AG09309 (cell line): Measurements from ENCODE around the gene PAM.

ENCODE experiments used
- DNase-seq: peaks from one replicate; pipeline ENCODE4 v3.0.0-alpha.2; 2010; ENCODE audit warnings: low read depth
- H3K4me3 ChIP-seq: 2 replicates; pipeline ENCODE4 v1.5.1; 2011; ENCODE audit warnings: mild to moderate bottlenecking, low read depth, low read length, moderate library complexity; ENCODE audit not compliant: control insufficient read depth
- CTCF ChIP-seq: IDR thresholded peaks from 2 replicates; pipeline ENCODE4 v1.5.1; 2011; ENCODE audit warnings: mild to moderate bottlenecking, low read depth, low read length, inconsistent platforms; ENCODE audit not compliant: insufficient read depth, control insufficient read depth; ENCODE audit errors: missing control alignments

The PAM gene

GRCh38 chr5:102891175-102891574, 136.1 kb downstream of the PAM start:
- TF ChIP-seq CTCF: no peak
- no peak overlapping the region for H3K4me3 ChIP-seq
- peak; percentile 28 for DNase-seq

DNA sequence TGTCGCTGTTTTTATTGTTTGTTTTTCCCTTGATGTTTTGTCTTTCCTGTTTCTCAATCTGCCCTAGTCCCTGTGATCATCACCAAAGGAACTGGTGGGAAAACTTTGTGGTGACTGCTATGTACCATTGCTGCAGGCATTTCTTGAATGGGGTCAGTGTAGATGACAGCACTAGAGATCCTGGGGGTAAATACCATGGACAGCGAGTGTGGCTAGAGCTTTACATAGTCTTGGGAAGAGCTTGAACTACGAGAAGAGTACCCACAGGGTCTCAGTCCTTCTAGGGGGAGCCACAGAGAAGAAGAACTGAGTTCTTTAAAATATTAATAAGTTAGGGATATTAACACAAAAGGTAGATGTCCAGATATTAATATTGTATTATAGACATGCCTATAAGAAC, 138.8 kb downstream of the PAM start:
- no peak overlapping the region for H3K4me3 ChIP-seq
- DNase-seq: no peak
- no peak for TF ChIP-seq CTCF

DNA sequence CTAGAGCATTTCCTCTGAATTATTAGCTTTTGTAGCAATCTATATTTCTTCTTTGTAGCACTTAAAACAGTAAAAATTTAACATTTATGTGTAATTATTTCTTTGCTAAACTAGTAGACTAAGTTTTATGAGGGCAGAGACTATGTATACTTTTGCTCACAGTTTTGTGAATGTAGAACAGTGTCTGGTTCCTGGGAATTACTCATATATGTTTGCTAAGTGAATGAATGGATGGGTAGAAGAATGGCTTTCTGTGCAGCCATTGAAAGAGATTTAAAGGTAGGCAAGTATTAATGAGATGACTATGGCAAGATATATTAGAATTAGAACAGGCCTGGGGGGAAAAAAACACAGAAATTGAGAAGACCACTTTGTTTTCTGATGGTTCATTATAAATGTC, 140.1 kb downstream of the PAM start:
- DNase-seq: no peak
- TF ChIP-seq CTCF: no peak

DNA sequence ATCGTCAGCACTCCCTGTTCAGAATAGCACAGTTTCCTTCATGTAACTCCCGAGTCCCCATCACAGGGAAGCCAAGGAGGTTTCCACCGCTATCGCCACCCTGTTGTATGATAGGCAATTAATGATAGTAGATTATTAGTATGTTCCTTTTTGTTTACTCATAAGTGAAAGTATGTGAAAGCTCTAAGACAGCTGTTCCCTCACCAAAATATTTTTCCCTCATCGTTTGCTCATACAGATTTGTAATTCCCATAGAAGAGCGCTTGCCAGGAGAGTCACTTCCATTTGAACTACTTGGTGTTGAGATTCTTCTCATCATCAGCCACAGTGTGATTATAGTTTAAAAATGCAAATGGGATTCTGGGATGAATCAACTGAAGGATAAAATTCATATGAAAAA, 140.9 kb downstream of the PAM start:
- no peak for TF ChIP-seq CTCF
- no peak overlapping the region for H3K4me3 ChIP-seq
- no peak for DNase-seq

More for the DNA sequence above, 140.1 kb downstream of the PAM start:
- no peak overlapping the region for H3K4me3 ChIP-seq

DNA sequence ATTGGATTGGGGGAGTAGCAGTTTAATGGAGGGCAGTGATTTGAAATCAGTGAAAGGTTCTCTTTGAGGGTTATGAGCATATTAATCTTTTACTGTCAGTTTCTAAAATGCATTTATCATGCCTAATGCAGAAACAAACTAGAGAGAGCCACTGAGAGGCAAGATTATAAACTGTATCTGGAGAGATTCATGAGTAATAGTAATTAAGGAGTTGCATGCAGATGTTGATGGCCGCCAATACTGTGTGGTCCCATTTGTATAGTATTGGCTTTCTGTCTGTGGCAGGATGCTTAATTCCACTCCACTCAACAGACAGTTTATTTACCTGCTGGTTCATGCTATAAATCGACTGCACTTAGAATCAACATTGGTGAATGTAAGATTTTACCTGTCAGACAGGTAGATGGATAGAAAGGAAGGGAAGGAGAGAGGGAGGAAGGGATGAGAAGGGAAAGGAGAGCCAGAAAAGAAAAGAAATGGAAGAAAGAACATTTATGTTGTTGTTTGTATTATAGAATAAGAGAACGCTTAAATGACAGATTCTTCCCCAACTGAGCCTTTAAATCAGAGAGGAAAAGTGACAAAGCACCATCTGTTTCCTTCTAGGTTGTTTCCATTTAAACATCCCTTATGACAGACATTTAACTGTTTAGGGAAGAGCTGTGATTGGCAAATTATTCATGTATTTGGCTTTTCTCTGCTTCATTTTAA, 146.5 kb downstream of the PAM start:
- no peak for DNase-seq
- H3K4me3 ChIP-seq: no peak overlapping the region
- no peak for TF ChIP-seq CTCF

GRCh38 chr5:102902135-102902448, 147.0 kb downstream of the PAM start:
- H3K4me3 ChIP-seq: no peak overlapping the region
- peak; percentile 33 for DNase-seq
- no peak for TF ChIP-seq CTCF

GRCh38 chr5:102902647-102903046, 147.5 kb downstream of the PAM start:
- DNase-seq: no peak
- no peak overlapping the region for H3K4me3 ChIP-seq
- no peak for TF ChIP-seq CTCF
